Left renal cortex interstitium (tissue), 4 donors: ENCODE results near the gene MARK1. TPM values are rescaled to one million over a fixed set of nuclear protein-coding genes. Genes with fewer than 3 reads are reported as not detected.

Source experiments
- DNase-seq, 4 donors: peaks; one replicate each; pipeline ENCODE4 v3.0.0-alpha.2; 2013; ENCODE audit warnings: low read depth in 4 of 4, low spot score in 2 of 4, missing footprints in 1 of 4
- polyA plus RNA-seq, 4 donors: library from polyadenylated mRNA; unstranded; fragments of 120-200 nt; gene quantifications; one replicate each; pipeline ENCODE4 v1.2.1, GENCODE V29; 2013; ENCODE audit not compliant: insufficient read length in 4 of 4

The MARK1 gene
- polyA plus RNA-seq, 4 donors, result 9.4 to 10.3 (median 10.0) TPM

GRCh38 chr1:220708244-220708643, 180.3 kb downstream of the MARK1 start:
- no peak for DNase-seq

GRCh38 chr1:220708936-220709801, 181.2 kb downstream of the MARK1 start:
- no peak for DNase-seq

- DNase-seq, result no peak
These were observed 182.4 kb downstream of the MARK1 start for GRCh38 chr1:220710333-220710732.

- DNase-seq, result no peak
These were observed 183.3 kb downstream of the MARK1 start for GRCh38 chr1:220711056-220711809.

Other genes starting within 250 kb of the MARK1 start
- gene C1orf115, start 162.2 kb downstream of the MARK1 start, polyA plus RNA-seq, result 10 to 100 TPM; 22.9 to 26.2 (median 23.9) TPM
- gene MTARC2, start 220.2 kb downstream of the MARK1 start, polyA plus RNA-seq, result 10 to 100 TPM; 45.3 to 55.4 (median 49.8) TPM